ENCODE results near the gene AKR1A1.
A peak's percentile ranks its signal among the peaks of the same experiment; 100 is the strongest.
"Not testable (repeated sequence)": the region's sequence is repeated elsewhere in the genome, so short reads cannot be mapped to it uniquely, and the experiment has no call there.

AKR1A1 gene

DNA sequence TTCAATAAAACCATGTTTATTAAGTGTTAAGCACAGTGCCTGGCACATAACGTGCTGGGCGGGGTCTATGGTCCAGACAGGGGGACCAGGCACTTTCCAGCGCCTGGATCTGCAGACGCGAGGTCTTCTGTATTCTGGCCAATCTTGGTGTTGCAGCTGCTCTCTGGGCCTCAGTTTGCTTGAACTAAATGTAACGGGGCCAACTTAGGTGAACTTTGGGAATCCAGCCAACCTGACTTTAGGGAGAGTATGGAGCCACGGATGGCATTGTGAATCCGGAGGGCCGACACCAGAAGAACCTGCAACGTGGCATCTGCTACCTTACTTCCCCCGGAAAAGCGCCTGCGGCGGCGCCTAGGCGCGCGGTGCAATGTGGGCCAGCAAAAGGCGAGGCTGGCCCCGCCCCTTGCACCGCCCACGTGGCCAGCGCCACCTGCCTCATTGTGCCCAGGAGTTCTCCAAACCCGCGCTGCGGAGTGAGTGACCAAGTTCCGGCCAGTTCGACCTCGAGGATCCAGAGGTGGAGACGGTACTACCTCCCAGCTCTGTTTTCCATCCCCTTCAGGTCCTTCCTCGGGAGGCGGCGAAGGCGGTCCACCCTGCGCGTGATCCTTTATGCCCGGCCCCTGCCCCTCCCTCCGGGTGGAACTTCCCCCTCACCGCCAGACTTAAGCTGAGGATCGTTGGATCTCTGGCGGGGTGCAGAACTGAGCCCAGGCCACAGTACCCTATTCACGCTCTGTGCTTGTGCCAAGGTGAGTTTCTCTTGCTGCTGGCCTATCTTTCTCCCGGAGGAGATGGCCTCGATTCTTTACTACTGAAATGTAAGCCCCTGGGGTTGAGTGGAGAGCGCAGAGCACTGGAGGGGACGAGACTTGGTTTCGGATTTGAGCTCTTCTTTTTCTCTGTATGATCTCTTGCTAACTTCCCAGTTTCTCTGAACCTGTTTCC is at the start of gene AKR1A1:
Gene AKR1A1, plus strand, starts transcription at position 426 of the 951 bp plus-strand sequence. CDS start 10,969 bp downstream, outside the sequence.
- DNase-seq (ENCODE audit: extremely low spot score, insufficient read length, low read depth), result peak; percentile 80
- FAIRE-seq, result peak; percentile 89

DNA sequence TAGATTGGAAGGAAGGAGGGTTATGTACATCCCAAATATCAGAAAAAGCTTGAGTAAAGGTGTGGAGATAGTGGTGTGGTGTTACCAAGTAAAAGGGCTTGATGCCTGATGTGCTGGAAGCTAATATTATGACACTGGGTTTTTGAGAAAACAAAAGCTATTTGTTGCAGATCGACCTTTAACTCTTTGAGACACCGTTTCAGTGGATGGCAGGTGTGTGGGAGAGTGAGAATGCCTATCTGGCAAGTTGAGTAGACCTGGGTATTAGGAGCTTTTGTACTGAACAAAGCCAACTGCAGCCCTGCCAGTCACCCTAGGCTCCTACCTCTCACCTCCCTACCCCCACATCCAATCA is 49.1 kb upstream of the AKR1A1 start:
- no peak for FAIRE-seq

DNA sequence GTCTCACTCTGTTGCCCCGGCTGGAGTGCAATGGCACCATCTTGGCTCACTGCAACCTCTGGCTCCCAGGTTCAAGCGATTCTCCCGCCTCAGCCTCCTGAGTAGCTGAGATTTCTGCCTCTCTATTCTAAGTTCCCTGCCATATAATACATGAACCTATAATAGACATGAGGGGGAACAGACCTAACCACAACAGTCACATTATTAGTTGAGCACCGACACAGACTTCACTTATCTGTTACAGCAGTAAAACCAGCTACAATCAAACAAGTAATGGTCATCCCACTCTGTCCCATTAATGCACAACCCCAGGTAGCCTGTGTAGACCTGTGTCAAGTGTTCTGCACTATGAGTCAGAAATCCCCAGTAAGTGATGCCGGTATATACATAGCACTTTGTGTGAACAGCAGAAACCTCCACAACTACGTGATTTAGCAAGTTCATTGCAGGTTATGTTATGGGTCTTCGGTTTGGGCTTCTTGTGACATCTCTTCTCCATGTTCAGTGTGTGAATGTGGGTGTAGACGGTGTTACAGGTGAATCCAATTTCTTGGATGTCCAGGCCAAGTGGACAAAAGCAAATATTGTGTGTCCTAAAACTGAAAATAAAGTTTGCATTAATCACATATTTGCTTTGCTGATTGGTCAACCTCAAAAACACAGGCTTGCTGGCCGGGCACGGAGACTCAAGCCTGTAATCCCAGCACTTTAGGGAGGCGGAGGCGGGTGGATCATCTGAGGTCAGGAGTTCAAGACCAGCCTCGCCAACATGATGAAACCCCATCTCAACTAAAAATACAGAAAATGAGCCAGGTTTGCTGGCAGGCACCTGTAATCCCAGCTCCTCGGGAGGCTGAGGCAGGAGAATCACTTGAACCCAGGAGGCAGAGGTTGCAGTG is 46.9 kb upstream of the AKR1A1 start:
- DNase-seq (ENCODE audit: extremely low spot score, insufficient read length, low read depth) (no peak), FAIRE-seq (no peak)

More for the DNA sequence above, 49.1 kb upstream of the AKR1A1 start:
- no peak for DNase-seq (ENCODE audit: extremely low spot score, insufficient read length, low read depth)

DNA sequence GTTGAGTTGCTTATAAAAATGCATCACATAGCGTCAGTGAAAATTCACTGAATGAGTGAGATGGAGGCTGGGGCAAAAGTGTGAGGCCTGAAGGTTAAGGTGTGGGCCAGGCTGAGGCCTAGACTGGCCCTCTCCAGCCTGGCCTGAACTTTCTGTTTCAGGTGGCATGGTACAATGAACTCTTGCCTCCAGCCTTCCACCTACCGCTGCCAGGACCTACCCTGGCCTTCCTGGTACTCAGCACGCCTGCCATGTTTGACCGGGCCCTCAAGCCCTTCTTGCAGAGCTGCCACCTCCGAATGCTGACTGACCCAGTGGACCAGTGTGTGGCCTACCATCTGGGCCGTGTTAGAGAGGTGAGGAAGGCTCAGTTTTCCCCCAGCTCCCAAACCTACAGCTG is 43.4 kb upstream of the AKR1A1 start:
- no peak for DNase-seq (ENCODE audit: extremely low spot score, insufficient read length, low read depth)
- FAIRE-seq, result no peak

DNA sequence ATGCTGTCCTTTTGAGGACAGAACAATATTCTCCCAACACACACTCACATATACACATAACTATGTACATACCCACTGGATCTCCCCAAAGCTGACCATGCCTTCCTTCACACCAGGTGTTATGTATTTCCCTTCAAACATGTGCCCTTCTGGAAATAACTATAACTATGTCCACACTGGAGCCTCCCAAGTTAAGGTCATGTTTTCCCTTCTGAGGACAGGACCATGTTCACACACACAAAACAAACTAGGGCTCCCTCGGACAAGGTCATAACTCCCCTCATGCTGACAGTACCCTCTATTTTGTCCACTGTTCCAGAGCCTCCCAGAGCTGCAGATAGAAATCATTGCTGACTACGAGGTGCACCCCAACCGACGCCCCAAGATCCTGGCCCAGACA is 42.7 kb upstream of the AKR1A1 start:
- DNase-seq (ENCODE audit: extremely low spot score, insufficient read length, low read depth) (no peak), FAIRE-seq (no peak)

DNA sequence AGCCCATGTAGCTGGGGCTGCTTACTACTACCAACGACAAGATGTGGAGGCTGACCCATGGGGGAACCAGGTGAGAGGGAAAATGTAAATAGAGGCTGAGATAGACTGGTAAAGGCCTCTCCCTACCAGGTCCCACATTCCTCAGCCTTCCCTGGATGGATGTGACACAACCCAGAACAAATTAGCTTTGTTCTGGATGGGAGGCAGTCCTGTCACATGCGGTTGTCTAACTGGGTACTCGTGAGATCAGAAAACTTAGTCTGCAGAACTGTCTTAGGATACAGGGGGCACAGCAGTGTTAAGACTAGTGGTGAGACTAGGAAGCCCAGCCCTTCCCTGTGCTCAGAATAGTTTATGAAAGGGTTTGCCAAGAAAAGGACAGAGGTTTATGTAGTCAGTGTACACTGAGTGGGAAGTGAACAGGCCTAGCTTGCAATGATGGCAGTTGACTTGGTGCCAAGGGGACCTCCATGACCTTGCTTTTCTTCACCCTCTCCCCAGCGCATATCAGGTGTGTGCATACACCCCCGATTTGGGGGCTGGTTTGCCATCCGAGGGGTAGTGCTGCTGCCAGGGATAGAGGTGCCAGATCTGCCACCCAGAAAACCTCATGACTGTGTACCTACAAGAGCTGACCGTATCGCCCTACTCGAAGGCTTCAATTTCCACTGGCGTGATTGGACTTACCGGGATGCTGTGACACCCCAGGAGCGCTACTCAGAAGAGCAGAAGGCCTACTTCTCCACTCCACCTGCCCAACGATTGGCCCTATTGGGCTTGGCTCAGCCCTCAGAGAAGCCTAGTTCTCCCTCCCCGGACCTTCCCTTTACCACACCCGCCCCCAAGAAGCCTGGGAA is 42.1 kb upstream of the AKR1A1 start:
- DNase-seq (ENCODE audit: extremely low spot score, insufficient read length, low read depth) (no peak), FAIRE-seq (no peak)

DNA sequence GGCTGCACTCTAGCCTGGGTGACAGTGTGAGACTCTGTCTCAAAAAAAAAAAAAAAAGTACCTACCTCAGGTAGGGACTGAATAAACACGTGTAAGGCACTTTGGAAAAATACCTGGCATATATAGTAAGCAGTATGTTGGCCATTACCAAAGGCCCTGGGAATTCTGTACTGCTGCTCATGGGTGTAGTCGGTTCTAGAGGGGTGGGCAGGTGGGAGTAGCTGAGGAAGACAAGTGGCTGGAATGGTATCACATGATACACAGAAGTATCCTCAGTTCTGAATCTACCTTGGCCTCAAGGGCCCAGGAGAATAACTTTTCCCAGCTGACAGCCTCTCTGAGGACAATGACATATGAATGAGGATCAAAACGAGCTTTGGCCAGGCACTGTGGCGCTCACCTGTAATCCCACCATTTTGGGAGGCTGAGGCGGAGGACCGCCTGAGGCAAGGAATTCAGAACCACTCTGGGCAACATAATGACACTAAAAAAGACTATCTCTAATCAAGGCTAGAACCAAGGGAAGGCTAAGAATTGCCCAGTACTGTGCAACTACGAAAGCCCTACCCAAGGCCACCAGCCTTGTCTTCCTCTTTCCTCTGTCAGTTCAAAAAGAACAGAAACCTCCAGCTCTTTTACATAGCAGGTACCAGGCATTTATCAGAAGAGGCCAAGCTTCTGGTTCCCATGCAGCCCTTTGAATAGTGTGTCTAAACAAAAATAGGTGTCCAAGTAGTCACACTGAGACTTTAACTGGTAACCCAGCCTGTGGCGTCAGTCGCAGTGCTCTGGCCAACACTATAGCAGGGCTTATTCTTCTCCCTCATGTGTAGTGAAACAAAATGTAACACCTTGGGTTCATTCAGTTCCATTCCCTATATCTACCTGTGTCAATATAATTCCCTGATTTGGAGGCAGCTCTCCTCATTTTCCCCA is 40.3 kb upstream of the AKR1A1 start:
- FAIRE-seq (no peak), DNase-seq (ENCODE audit: extremely low spot score, insufficient read length, low read depth) (no peak)

DNA sequence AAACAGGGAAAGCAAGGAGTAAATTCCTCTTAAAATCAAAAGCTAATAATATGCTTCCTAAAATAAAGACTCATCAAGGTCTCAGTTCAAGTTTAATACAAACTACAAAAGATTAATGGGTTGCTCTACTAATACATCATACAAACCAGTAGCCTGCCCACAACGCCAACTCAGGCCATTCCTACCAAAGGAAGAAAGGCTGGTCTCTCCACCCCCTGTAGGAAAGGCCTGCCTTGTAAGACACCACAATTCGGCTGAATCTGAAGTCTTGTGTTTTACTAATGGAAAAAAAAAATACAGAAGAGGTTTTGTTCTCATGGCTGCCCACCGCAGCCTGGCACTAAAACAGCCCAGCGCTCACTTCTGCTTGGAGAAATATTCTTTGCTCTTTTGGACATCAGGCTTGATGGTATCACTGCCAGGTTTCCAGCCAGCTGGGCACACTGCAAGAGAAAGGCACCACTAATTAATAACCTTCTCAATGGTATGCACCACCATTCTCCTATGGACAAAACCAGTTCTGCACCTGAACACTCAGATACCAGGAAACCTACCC is 39.6 kb upstream of the AKR1A1 start:
- no peak for FAIRE-seq

DNA sequence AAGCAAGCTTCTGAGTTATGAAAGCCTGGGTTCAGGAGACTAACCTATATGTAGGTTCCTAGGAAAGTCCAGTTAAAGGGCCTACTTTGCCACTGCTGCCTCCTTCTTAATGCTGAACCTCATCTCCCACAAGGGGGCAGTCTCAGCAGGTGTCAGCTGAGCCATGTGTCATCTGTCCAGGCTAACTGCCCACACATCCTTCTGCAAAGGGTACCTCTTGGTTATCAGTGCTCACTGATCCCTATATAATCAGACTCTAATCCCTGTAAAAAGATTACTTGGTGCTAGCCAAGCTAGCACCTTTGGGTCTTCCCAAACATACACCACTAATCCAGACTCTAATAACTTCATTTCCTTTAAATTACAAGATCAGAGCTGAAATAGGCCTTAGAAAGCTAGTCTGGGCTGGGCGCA is 38.0 kb upstream of the AKR1A1 start:
- DNase-seq (ENCODE audit: extremely low spot score, insufficient read length, low read depth) (no peak), FAIRE-seq (peak; percentile 70)

More for the DNA sequence above, 39.6 kb upstream of the AKR1A1 start:
- no peak for DNase-seq (ENCODE audit: extremely low spot score, insufficient read length, low read depth)

DNA sequence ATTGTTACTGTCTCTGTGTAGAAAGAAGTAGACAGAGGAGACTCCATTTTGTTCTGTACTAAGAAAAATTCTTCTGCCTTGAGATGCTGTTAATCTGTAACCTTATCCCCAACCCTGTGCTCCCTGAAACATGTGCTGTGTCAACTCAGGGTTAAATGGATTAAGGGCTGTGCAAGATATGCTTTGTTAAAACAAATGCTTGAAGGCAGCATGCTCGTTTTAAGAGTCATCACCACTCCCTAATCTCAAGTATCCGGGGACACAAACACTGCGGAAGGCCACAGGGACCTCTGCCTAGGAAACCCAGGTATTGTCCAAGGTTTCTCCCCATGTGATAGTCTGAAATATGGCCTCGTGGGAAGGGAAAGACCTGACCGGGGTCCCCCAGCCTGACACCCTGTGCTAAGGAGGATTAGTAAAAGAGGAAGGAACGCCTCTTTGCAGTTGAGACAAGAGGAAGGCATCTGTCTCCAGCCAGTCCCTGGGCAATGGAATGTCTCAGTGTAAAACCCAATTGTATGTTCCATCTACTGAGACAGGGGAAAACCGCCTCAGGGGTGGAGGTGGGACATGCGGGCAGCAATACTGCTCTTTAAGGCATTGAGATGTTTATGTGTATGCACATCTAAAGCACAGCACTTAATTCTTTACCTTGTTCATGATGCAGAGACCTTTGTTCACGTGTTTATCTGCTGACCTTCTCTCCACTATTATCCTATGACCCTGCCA is 36.9 kb upstream of the AKR1A1 start:
- not testable (repeated sequence) for DNase-seq (ENCODE audit: extremely low spot score, insufficient read length, low read depth); FAIRE-seq

DNA sequence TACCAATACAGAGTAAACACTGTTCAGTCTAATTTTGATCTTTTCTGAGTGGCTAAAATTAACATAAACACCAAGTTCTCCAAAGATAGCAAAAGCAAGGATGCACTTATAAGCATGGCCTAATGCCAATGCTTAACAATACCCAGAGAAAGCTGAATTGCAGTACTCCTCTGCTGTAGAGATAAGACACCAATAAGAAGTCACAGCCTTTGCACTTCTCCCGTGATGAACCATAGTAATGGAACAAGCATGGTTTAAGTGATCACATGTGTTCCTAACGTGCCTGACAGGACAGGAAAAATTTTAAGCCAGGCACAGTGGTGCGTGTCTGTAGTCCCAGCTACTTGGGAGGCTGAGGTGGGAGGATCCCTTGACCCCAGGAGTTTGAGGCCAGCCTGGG is 34.6 kb upstream of the AKR1A1 start:
- no peak for FAIRE-seq
- DNase-seq (ENCODE audit: extremely low spot score, insufficient read length, low read depth), result no peak

DNA sequence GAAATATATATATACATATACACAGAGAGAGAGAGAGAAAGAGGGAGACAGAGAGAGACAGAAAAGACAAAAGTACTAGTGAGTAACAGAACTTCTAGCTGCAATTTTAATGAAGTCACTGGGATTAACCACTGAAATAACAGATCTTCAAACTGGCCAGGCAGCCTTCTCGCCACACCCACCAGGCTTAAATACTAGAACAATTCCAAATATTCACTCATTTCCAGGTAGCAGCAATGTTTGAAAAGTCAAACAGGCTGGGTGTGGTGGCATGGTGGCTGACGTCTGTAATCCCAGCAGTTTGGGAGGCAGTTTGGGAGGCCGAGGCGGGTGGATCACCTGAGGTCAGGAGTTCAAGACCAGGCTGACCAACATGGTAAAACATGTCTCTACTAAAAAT is 34.2 kb upstream of the AKR1A1 start:
- DNase-seq (ENCODE audit: extremely low spot score, insufficient read length, low read depth), result no peak
- no peak for FAIRE-seq

DNA sequence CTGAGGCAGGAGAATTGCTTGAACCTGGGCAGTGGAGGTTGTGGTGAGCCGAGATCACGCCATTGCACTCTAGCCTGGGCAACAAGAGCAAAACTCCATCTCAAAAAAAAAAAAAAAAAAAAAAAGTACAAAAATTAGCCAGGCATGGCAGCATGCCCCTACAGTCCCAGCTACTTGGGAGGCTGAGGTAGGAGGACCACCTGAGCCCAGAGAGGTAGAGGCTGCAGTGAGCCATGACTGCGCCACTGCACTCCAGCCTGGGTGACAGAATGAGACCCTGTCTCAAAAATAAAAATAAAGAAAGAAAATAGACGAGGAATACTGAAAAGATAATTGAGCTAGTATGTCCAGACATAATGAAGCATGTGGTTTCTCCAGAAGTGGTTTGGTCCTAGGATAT is 32.3 kb upstream of the AKR1A1 start:
- DNase-seq (ENCODE audit: extremely low spot score, insufficient read length, low read depth); FAIRE-seq: not testable (repeated sequence)

DNA sequence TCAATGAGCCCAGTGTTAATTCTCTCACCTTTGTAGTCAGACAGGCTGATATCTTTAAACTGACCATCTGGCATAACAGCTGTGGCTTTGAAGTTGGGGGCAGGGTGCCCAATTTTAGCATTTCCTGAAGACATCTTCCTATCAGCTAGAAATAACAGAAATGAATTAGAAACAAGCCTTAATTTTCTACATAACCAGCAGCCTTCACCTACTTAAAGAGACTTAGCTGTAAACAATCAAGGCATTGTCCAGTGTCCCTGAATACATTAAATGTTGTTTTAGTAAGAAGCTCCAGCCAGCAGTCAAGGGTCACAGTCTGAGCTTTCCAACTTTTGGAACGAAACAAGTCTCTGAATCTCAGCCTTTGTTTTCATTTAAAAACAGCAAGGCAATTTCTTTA is 31.7 kb upstream of the AKR1A1 start:
- FAIRE-seq (peak; percentile 31), DNase-seq (ENCODE audit: extremely low spot score, insufficient read length, low read depth) (no peak)

DNA sequence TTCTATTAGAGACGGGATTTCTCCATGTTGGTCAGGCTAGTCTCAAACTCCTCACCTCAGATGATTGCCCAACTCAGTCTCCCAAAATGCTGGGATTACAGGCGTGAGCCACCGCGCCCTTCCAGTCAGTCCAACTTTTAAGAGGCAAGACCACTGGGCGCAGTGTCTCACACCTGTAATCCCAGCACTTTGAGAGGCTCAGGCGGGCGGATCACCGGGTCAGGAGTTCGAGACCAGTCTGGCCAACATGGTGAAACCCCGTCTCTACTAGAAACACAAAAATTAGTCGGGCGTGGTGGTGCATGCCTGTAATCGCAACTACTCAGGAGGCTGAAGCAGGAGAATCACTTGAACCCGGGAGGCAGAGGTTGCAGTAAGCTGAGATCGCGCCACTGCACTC is 30.9 kb upstream of the AKR1A1 start:
- FAIRE-seq; DNase-seq (ENCODE audit: extremely low spot score, insufficient read length, low read depth): not testable (repeated sequence)

DNA sequence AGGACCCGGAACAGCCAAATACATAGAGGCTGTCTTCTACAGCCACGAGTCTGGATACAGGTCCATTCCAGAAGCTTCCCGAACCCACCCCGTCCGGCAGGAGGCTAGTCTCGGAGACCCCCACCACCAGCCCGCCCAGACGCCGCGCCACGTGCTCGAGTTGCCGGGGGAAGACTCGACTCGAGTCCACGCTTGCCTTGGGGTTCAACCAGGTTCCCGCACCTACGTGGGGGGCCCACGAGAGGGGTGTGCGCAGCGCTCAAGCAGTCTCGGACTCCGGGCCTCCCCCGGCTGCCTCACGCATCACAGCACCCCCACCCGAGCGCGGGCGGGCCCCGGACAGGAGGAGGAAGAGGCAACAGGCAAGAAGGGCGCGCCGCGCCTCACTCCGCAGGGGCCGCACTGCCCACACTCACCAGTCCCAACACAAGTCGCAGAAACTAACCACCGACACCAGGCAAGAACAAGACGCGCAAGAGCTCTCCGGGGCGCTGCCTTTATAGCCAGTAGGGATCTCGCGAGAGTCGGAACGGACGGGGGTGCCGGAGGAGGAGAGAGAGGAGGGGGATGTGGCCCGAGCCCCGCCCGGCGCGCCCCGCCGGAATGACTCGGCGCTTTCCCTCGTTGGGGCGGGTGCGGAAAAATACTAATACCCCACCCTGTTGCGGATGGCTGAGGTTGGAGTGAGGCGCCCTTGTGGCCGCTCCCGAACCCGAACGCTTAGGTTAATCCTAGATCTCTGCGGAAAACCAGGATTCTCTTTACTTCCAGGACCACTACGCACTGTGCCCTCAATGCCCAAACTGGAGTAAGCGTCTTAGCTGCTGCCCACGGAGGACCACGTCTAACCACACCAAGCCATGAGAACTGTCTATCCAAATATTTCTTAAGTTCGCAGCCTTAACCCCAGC is 29.0 kb upstream of the AKR1A1 start, which contains the start of gene PRDX1:
Gene PRDX1, minus strand, starts transcription at position 472 of the 911 bp plus-strand sequence. CDS start 2,841 bp downstream, outside the sequence.
- FAIRE-seq, result peak; percentile 90
- peak; percentile 83 for DNase-seq (ENCODE audit: extremely low spot score, insufficient read length, low read depth)
